ENCODE data around the gene HSP90AB1.

The HSP90AB1 gene

DNA sequence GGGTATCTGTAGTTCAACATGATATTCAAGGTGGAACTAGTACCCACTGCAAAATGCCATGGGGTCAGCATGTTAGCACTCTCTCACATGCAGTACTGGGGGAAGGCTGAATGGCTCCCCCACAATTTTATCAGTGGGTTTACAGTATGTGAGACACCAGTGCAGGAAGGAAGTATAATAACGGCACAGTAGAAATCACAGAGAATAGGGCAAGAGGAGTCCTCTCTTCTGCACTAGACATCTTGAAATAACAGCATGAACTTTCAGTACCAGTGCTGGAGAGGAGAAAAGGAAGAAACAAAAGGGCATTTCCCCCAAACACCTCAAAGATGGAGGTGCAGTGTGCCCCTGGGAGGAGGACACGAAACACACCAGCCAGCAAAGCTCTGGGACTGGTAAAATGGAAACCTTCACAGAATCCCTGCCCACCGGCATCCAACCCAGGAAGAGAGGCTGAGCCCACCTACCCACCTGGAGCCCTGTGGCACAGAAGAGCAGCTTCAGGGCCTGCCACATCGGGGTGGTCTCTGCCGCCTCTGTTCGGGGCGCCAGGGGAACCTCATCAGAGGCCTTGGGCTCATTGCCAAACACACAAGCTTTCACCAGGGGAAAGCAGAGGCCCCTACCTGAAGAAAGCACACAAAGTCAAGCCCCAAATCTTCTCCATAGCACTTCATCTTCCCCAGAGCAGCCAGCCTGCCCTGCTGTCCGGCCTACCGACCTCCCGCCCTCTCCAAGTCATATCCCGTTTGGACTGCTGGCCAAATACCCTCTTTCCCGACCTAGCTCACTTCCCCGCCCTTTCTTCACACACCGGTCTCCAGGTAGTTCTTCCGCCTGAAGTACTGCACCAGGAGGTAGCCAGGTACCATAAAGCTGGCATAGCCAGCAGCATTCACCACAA lies 9.2 kb downstream of the HSP90AB1 start:
- peak; percentile 51 for DNase-seq

DNA sequence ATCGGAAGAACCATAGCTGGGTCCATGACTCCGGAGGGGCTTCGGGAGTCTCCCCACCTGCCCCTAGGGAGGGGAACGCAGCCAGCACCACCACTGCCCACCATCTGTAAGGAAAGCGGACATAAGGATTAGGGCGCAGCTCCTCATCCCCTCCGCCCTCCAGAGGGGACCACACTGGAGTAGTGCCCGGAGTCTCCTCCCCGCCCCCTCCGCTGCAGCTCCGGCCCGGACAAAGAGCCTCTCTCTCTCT lies 9.8 kb downstream of the HSP90AB1 start:
- DNase-seq = peak; percentile 44

DNA sequence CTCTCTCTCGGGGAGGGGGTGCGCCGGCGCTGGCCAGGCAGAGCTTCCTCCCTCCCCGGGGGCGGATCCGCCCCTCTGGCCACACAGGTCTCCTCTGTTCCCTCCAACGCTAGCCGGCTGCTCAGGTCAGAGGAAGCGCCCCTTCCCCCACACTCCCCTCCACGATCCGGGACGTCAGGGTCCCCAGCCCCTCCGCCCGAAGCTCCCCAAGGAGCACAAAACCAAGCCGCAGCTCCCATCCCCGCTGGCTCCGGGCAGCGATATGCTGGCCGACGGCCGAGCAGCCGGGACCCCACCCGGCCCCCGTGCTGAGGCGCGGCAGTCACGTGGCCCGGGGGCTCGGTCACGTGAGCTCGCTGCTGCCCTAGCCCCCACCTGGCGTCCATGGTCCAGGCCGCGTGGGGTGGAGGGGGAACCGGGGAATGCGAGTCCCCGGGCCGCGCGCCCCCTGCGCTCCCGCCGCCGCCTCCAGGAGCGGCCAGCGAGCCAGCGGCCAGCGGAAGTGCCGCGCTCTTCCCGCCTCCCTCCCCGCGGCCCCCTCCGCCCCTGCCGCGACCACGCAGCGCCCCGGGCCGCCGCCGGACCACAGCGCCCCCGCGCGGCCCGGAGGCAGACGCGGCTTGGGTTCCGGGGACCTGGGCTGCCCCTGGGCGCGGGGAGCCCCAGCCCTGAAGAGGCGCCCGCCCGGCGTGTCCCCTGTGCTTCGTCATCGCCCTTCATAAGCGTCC lies 10.3 kb downstream of the HSP90AB1 start, which contains the start of gene SLC35B2:
SLC35B2 (minus strand) TSS at position 504 of the 728 bp plus-strand sequence; CDS start at position 386, 118 bp downstream.
- peak; percentile 79 for DNase-seq

DNA sequence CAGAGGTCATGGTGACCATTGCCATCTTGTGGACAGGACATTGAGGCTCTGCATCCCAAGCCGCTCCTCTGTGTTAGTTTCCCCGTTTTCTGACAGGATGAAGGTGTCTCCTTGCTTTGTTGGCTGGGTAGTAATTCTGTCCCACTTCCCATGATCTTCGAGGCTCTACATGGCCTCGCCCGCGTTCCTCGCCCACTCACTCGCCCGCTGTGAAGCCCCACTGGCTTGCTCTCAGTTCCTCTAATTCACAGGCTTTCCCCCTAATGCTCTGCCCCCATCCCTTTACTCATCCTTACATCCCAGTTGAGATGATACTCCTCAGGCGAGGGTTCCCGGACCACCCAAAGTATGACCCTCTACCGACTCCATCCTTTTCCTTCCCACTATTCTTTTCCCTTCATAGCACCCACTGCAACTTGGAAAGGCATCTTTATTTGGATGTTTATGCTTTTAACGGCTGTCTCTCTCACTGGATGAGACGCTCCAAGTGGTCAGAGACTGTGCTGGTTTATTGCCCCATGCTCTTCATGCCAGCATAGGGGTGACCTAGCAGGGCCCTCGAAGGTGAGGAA lies 10.9 kb downstream of the HSP90AB1 start:
- no peak for DNase-seq

DNA sequence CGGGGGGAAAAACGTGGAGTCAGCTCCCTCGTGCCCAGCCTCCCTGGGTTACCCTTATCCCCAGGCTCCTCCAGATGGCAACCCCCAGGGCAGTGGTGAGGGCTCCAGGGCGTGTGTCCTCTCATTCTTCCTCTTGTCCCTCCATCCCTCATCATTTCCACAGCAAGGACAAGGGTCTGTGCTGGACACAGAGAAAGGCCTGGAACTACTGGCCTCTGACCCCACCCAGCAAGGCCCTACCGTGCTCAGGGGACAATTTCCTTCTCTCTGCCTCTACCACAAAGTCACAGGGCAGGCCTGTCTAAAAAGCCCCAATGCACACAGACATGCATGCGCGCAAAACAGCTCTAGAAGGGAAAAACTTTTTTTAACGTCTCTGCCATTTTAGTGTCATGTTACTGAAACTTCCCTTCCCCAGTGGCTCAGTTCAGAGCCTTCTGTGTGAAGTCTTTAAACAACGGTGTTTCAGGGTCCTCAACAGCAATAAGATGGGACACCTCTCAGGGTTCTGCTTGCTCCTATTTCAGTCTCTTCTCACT lies 11.5 kb downstream of the HSP90AB1 start:
- no peak for DNase-seq

DNA sequence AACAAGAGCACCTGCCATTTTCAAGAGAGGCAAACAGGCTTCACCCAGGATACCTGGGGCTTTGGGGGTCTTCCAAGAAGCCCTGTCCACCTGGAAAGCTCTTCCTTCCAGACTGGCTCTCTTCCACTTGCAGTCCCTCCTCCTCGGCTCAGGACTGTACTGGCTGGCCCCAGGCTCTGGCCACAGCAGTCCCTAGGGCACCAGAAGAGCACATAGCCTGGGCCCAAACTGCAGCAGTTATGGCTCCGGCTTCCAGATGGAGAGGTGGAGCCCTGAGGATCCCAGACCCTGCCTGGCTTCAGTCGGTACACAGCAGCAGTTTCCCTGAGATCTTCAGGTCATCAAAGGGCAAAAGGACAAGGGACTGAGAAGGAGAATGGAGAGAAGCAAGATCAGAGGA lies 12.0 kb downstream of the HSP90AB1 start:
- DNase-seq = no peak

DNA sequence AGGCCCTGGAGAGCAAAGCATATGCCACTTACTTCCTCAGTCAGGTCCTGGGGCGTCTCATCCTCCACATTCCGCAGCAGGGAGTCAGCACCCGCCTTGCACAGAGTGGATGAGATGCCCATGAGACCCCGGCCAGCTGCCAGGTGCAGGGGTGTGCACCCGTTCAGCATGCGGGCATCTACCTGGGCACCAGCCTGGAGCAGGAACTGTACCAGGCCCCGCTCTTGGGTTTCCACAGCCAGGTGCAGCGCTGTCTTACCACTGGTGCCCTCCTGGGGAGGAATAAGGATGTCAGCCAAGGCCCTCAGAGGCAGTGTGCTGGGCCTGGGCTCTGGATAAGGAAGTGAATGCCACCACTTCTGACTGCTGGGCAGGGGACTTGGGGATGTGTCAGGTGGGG lies 13.1 kb downstream of the HSP90AB1 start:
- no peak for DNase-seq

DNA sequence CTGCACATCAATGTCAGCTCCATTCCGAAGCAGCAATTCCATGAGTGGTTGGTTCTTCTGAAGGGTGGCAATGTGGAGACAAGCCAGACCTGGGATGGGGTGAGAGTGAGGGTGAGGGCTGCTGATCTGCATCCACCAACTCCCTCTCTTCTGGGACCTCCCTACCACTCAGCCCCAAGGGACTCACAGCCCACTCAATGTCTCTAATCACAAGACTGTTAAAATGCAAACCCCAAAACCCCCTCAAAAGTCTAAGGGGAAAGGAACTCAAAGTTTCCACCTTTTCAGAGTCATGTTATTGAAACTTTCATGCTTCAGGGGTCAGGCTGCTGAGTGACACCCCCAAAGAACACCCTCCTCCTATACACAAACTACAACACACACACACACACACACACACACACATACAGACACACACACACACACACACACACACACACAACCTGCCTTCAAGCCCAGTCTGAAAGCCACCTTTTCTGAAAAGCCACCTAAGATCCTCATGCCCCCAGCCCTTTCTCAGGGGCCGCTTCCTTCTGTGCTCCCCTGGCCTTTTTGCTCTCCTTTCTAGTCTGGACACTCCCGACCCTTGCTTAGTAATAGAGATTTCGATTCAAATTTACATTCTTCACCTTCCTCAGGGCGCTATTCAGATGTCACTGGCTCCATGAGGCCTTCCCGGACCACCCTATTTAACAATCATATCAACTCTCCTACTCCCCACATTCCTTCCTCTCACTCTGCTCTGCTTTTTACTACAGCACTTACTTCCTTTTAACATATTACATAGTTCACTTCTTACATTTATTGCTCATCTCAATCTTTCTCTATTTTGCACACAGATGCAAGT lies 13.8 kb downstream of the HSP90AB1 start:
- DNase-seq = no peak

DNA sequence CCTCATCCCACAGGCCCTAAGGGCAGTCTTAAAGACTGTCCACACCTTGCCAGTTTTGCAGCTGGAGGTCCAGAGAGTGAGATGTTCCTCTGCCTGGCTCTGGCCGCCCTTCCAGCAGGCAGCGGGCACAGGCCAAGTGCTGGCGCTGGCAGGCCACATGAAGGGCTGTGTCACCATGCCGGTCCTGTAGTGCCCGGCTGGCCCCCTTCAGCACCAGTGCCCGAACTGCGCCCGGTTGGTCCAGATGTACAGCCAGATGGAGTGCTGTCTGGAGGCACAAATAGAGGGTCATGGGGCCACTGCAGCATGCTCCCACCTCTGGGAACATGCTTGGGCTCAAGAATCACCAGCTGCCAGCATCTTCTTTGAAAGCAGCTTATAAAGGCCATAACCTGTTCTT lies 14.7 kb downstream of the HSP90AB1 start:
- no peak for DNase-seq

DNA sequence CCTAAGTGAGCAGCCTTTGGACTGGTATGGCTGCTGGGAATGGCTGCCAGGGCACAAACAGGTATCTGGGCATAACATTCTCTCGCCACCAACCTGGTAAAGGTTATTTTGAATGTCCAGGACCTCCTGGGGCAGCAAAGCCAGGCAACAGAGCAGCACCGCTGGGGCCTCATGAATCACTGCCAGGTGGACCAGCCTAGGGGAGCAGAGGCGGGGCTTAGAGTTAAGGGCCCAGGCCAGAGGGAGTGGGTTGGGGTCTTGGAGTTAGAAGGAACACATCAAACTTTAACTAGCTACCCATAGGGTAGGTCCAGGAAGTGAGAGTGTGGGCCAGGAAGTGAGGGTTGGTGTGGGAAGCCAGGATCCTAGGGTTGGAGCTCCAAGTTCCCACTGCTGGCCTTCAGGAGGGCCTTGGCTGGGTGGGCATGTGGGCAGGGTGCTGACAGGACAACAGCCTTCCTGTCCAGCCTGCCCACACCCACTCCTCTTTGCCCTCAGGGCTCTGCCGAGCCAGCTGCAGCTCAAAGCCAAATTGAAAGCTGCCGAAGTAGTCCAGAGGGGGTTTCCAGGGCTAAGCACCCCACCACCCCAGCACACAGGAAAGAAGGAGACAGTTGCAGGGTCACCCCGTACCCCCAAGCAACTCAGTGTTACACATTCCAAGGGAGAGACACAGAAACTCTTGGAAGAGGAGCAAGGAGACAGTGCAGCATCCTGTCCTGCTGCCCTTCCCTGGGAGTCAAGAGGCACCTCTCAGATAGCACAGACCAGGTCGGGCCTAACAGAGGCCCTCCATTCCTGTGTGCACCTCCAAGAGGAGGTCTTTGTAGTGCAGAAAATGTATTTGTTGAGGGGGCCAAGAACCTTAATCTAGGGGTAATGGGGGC lies 15.8 kb downstream of the HSP90AB1 start:
- no peak for DNase-seq

DNA sequence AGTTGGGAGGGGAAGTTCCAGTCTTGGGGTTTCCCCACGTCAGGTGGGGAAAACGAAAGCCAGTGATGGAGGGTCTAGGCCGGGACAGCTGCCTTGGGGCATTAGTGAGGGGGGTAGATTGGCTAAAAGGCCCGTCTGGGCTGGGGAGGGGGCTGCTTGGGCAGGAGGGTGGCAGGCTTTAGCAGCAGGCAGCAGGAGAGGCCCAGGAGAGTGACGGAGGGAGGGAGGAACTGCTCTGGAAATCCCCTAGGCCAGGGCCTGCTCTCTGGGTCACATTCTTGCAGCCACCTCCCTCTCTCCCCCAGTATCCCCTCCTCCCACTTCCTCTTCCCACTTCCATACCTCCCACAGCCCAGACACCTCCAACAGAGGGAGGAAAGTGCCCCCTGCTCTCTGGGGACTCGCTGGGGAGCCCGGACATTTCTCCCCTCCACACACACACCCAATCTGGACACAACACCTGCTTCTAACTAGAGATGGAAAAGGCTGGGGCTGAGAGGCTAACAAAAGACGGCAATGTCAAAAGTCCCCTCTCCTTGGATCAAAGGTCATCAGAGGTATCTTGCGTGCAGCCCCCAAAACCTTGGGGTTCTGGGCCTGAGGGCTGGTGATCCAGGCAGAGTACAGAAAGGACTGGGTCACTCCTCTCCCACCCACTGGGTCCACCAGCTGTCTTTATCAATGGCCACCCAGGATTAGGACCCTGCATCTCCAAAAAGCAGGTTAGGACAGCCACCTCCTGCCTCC lies 16.6 kb downstream of the HSP90AB1 start:
- peak; percentile 63 for DNase-seq

DNA sequence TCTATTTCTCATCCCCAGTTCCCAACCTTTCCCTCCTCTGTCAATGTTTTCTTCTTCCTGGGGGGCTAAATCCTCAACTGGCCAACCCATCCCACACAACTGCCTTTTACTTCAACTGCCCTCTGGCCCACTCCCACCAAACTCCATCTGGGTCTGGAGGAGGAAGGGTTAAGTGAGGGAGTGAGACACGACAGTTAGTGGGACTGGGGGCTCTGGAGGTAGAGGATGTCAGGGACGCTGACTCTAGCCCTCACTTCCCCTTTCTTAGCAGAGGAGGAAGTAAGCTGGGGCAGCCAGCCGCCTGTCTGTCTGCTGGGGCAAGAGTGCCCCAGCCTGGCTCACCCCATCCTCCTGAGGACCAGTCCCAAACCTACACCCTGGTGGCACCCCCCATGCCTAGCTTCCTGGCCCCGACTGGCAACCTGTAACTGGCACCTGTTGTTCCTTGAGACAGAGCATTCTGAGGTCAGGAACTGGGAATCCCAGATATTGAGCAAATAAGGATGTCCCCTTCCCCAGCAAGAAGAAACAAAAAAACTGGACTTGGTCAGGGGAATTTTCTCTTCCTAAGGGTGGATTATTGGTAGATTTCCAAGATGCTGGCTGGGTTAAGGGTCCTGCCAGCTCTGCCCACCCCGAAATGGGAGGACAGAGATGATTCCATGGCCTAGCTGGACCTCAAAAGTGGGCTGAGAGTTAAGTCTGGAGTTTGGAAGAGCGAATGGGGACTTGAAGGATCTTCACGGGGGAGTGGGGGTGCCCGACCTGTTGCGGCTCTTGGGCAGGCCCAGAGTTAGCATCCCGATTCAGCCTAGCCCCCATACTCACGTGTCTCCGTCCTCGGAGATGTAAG lies 17.5 kb downstream of the HSP90AB1 start:
- DNase-seq = peak; percentile 69

DNA sequence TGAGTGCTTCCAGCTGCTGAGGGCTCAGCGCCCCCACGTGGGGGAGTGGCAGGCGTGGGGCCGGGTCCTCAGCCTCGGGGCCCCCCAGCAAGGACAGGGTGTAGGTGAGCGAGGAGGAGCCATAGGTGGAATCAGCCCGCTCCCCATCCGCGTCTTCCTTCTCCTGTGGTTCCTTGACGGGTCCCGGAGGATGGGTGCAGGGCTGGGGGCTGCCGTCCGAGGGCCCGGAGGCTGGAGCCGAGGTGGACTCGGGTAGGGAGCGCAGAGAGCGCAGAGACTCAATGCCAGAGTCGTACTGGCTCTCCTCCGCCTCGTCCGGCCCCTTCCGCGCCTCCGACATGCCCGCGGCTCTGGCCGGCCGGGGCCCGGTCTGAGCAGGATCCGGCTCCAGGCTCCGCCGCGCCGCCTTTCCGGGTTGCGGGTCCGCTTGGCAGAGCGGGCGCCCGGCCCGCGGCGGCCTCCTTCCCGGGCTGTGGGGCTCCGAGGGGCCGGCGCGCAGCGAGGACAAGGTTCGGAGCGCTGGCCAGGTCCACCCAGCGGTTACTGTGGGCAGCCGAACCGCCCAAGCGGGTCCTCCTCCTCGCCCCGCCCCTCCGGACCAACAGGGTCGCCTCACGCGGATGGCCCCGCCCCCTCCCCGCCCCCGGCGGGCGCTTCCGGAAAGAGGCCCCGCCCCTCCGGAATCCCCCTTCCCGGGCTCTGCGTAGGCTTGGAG lies 18.3 kb downstream of the HSP90AB1 start, which contains the start of gene NFKBIE:
NFKBIE (minus strand) TSS at position 545 of the 715 bp plus-strand sequence; CDS start at position 340, 205 bp downstream.
- DNase-seq = peak; percentile 96

DNA sequence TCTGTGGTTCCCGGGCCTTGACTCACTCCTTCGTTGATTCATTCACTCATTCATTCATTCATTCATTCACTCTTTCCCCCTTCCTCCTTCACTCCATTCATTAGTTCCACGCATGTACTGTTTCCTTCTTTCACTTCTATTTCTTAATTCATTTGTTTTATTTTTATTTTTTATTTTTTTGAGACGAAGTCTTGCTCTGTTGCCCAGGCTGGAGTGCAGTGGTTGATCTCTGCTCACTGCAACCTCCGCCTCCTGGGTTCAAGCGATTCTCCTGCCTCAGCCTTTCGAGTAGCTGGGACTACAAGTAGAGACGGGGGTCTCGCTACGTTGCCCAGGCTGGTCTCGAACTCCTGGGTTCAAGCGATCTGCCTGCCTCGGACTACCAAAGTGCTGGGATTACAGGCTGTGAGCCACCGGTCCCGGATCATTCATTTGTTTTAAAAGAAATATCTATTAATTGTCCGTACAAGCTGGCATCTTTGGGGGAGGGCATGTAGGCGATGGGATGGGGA lies 18.9 kb downstream of the HSP90AB1 start:
- no peak for DNase-seq

DNA sequence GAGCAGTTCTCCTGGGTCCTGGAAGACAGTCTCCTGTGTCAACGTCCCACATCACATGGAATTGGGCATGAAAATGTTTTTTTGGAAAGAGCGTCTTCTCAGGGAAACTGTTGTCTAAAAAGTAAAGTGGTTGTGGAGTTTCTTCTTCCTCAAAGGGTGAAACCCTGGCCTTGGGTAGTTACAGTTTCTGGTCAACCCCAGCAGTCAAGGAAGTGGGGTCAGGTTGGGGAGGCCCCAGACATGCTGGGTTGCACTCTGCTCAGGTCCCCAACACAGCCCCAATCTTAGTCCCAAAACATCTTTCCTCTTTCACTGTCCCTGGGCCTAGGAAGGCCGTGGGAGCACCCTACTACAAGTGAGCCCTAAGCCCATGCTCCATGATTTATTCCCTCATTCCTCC lies 19.4 kb downstream of the HSP90AB1 start:
- DNase-seq = no peak

DNA sequence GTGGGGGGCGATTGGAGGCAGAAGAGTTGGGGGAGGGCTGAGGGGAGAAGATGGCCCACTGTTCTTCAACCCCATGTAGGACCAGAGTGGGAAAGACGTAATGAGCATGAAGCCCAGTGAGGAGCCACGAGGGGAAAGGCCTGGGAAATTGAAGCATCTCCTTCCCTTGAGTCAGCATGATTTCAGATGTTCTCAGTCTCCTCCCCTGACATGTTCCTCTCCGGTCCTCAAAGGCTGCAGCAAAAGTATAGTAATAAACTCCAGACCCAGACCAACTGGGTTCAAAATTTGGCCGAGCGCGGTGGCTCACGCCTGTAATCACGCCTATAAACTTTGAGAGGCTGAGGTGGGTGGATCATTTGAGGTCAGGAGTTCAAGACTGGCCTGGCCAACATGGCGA lies 20.4 kb downstream of the HSP90AB1 start:
- no peak for DNase-seq

DNA sequence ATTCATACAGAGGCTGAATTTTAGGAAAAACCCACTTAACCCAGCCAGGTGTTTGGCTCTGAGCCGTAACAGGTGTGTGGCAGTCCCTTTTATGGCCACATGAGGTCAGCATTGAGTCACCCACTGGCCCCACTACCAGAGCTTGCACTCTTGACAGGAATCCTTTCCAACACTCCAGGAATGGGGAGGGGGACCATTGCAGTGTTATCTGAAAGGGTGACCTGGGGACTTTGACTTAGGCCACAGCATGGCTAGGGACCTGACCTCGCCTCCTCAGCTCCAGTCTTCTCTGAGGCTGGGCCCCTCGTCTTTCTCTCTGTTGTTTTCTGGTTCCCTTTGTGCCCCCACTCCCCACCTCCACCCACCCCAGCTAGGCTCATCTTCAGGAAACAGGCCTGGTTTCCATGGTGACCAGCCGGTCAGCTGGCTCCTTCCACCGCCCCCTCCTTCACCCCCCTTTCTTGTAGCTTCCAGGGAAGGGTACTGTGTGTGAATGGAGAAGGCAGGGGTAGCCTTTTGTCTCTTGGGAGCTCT lies 21.3 kb downstream of the HSP90AB1 start:
- peak; percentile 70 for DNase-seq

DNA sequence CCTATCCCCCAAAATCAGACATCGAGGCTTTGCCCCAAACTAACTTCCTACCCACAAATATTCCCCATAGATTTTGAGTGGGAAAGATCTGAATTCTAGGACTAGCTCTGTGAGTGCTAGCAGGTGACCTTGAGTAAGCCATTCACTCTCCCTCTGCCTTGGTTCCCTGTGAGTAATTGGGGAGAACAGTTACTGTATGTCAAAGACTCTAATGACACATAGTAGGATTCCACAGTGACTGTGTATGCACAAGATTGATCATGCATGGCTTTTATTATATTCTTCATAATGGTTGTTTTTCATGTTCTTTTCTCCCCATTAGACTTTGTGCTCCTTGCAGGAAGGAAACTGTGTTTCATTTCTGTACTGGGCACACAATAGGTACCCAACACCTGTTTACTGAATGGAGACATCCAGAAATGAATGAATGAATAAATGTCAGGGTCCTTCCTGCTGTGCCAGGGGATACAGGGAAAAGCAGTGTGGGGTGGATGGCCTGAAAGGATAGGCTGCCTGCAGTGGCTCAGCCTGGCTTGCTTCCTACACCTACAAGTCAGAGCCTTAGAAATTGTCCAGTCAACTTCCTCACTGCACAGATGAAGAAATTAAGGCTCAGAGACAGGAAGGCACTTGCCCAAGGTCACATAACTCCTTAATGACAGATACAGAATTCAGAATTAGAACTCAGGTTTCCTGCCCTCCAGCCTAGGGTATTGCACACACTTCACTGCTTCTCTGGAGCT lies 22.4 kb downstream of the HSP90AB1 start:
- peak; percentile 59 for DNase-seq
